Mesenchymal stem cell (in vitro differentiated cells and primary cell): Measurements from ENCODE around the gene CKAP2L.

Experiments
- DNase-seq: peaks from one replicate; pipeline ENCODE4 v3.0.0-alpha.2; 2013
- H2AFZ ChIP-seq: one replicate; pipeline ENCODE4 v1.6.1; 2013; ENCODE audit warnings: low read depth, mild to moderate bottlenecking, control low read depth, inconsistent platforms, low read length, moderate library complexity
- H2AK5ac ChIP-seq: 2 replicates; pipeline ENCODE4 v1.6.1; 2013; ENCODE audit warnings: low read length, moderate library complexity, mild to moderate bottlenecking, inconsistent platforms; ENCODE audit not compliant: severe bottlenecking
- H2BK120ac ChIP-seq: one replicate; pipeline ENCODE4 v1.6.1; 2013; ENCODE audit warnings: low read depth, mild to moderate bottlenecking, inconsistent platforms, low read length, moderate library complexity
- H2BK12ac ChIP-seq, 2 experiments: one replicate each; pipeline ENCODE4 v1.6.1; 2013; ENCODE audit warnings: inconsistent platforms in 2 of 2, low read length in 2 of 2, mild to moderate bottlenecking in 2 of 2, moderate library complexity in 2 of 2, control low read depth in 1 of 2
- H2BK15ac ChIP-seq: one replicate; pipeline ENCODE4 v1.6.1; 2013; ENCODE audit warnings: mild to moderate bottlenecking, low read depth, inconsistent platforms; ENCODE audit not compliant: poor library complexity, severe bottlenecking
- H2BK5ac ChIP-seq: 2 replicates; pipeline ENCODE4 v1.6.1; 2013; ENCODE audit warnings: low read depth, mild to moderate bottlenecking, low read length, control low read depth, inconsistent platforms; ENCODE audit not compliant: poor library complexity, severe bottlenecking
- H3K14ac ChIP-seq, 2 experiments: one replicate each; pipeline ENCODE4 v1.6.1; 2013; ENCODE audit warnings: inconsistent platforms in 2 of 2, low read length in 2 of 2, control low read depth in 1 of 2, mild to moderate bottlenecking in 1 of 2, moderate library complexity in 1 of 2
- H3K18ac ChIP-seq, 2 experiments: one replicate each; pipeline ENCODE4 v1.6.1; 2013; ENCODE audit warnings: inconsistent platforms in 2 of 2, low read length in 2 of 2, control low read depth in 1 of 2, low read depth in 1 of 2, mild to moderate bottlenecking in 1 of 2
- H3K23ac ChIP-seq, 2 experiments: one replicate each; pipeline ENCODE4 v1.6.1; 2013; ENCODE audit warnings: inconsistent platforms in 2 of 2, low read length in 2 of 2, mild to moderate bottlenecking in 2 of 2, moderate library complexity in 2 of 2, control low read depth in 1 of 2
- H3K27ac ChIP-seq: 2 replicates; pipeline ENCODE4 v1.5.1; 2013; ENCODE audit warnings: mild to moderate bottlenecking, moderate library complexity, low read length, control low read depth, inconsistent platforms; ENCODE audit not compliant: poor library complexity, severe bottlenecking
- H3K27me3 ChIP-seq, 2 experiments: 2 replicates each; pipeline versions ENCODE4 v1.6.1 to v1.7.0; 2013; ENCODE audit warnings: low read length in 2 of 2, mild to moderate bottlenecking in 2 of 2, moderate library complexity in 2 of 2, control low read depth in 1 of 2, inconsistent platforms in 1 of 2; ENCODE audit not compliant: control insufficient read depth in 1 of 2, insufficient read depth in 1 of 2
- H3K36me3 ChIP-seq, 2 experiments: 2 replicates each; pipeline versions ENCODE4 v1.6.1 to v1.7.0; 2013; ENCODE audit warnings: low read length in 2 of 2, control low read depth in 1 of 2, inconsistent platforms in 1 of 2, low read depth in 1 of 2, mild to moderate bottlenecking in 1 of 2; ENCODE audit not compliant: insufficient read depth in 2 of 2, control insufficient read depth in 1 of 2
- H3K4ac ChIP-seq, 2 experiments: one replicate each; pipeline ENCODE4 v1.6.1; 2013; ENCODE audit warnings: inconsistent platforms in 2 of 2, low read length in 2 of 2, mild to moderate bottlenecking in 2 of 2, moderate library complexity in 2 of 2, control low read depth in 1 of 2, low read depth in 1 of 2
- H3K4me1 ChIP-seq: 2 replicates; pipeline ENCODE4 v1.6.1; 2013; ENCODE audit warnings: low read depth, low read length, control low read depth; ENCODE audit not compliant: control insufficient read depth, insufficient read depth
- H3K4me2 ChIP-seq: 2 replicates; pipeline ENCODE4 v1.6.1; 2013; ENCODE audit warnings: low read length, mild to moderate bottlenecking, inconsistent platforms; ENCODE audit not compliant: poor library complexity, severe bottlenecking
- H3K4me3 ChIP-seq, 2 experiments: 2 replicates each; pipeline versions ENCODE4 v1.5.1 to v1.7.0; 2013; ENCODE audit warnings: low read length in 2 of 2, mild to moderate bottlenecking in 2 of 2, control low read depth in 1 of 2, low read depth in 1 of 2; ENCODE audit not compliant: insufficient read depth in 1 of 2
- H3K79me1 ChIP-seq: replicated peaks from 2 replicates; pipeline ENCODE4 v1.6.1; 2013; ENCODE audit warnings: mild to moderate bottlenecking, control low read depth, low read length, inconsistent platforms; ENCODE audit not compliant: poor library complexity, severe bottlenecking
- H3K9ac ChIP-seq: 2 replicates; pipeline ENCODE4 v1.7.0; 2013; ENCODE audit warnings: mild to moderate bottlenecking, low read length, moderate library complexity
- H3K9me3 ChIP-seq: 2 replicates; pipeline ENCODE4 v1.7.0; 2013; ENCODE audit warnings: mild to moderate bottlenecking, low read length; ENCODE audit not compliant: control insufficient read depth
- H4K8ac ChIP-seq: one replicate; pipeline ENCODE4 v1.6.1; 2013; ENCODE audit warnings: inconsistent platforms, mild to moderate bottlenecking, low read length, moderate library complexity
- H4K91ac ChIP-seq: one replicate; pipeline ENCODE4 v1.6.1; 2013; ENCODE audit warnings: mild to moderate bottlenecking, low read length, inconsistent platforms
- WGBS: methylation state at CpG from one replicate; pipeline ENCODE4 v1.1.7; 2013; ENCODE audit warnings: mixed read lengths; 5-methylcytosine and 5-hydroxymethylcytosine counted together

Gene CKAP2L

GRCh38 chr2:112768432-112768831 lies 4.0 kb upstream of the CKAP2L start:
- H2BK12ac ChIP-seq = no peak overlapping the region
- no peak overlapping the region for H3K4ac ChIP-seq
- peaks cover 7% of the 10 kb centered on the region for H3K79me1 ChIP-seq
- H3K9ac ChIP-seq = no peak overlapping the region
- H2BK120ac ChIP-seq = no peak overlapping the region
- H3K14ac ChIP-seq = no peak overlapping the region
- no peak overlapping the region for H2BK15ac ChIP-seq
- H3K9me3 ChIP-seq = no peaks in the 10 kb centered on the region
- WGBS = 100% methylated on average over 1 of the region's 1 CpG
- peak overlapping the region in 1 of 2 experiments; percentile 52 for H3K4me3 ChIP-seq
- H3K18ac ChIP-seq = no peak overlapping the region
- no peak overlapping the region for H4K91ac ChIP-seq
- H3K4me2 ChIP-seq = no peak overlapping the region
- H3K27me3 ChIP-seq = no peaks in the 10 kb centered on the region
- H3K23ac ChIP-seq = no peak overlapping the region
- peak; percentile 82 for DNase-seq
- H2AK5ac ChIP-seq = no peak overlapping the region
- H3K27ac ChIP-seq = no peak overlapping the region
- H3K4me1 ChIP-seq = no peaks in the 10 kb centered on the region
- H2AFZ ChIP-seq = no peak overlapping the region
- H3K36me3 ChIP-seq = no peaks in the 10 kb centered on the region
- H2BK5ac ChIP-seq = no peak overlapping the region
- H4K8ac ChIP-seq = no peak overlapping the region

- 74% methylated on average over 3 of the region's 6 CpGs for WGBS
- H3K4ac ChIP-seq = no peak overlapping the region
- no peak overlapping the region for H2AK5ac ChIP-seq
- no peak overlapping the region for H2BK15ac ChIP-seq
- no peak overlapping the region for H3K27ac ChIP-seq
- H3K23ac ChIP-seq = no peak overlapping the region
- peak overlapping the region; percentile 30 for H3K9ac ChIP-seq
- DNase-seq = peak; percentile 56
- H2BK12ac ChIP-seq = no peak overlapping the region
- H3K4me2 ChIP-seq = no peak overlapping the region
- H3K79me1 ChIP-seq = peaks cover 10% of the 10 kb centered on the region
- peak overlapping the region in 1 of 2 experiments; percentile 52 for H3K4me3 ChIP-seq
- no peaks in the 10 kb centered on the region for H3K27me3 ChIP-seq
- H3K9me3 ChIP-seq = no peaks in the 10 kb centered on the region
- H4K8ac ChIP-seq = no peak overlapping the region
- no peak overlapping the region for H3K18ac ChIP-seq
- H2BK120ac ChIP-seq = no peak overlapping the region
- no peak overlapping the region for H4K91ac ChIP-seq
- no peaks in the 10 kb centered on the region for H3K4me1 ChIP-seq
- H2AFZ ChIP-seq = no peak overlapping the region
- no peak overlapping the region for H3K14ac ChIP-seq
- no peak overlapping the region for H2BK5ac ChIP-seq
- no peaks in the 10 kb centered on the region for H3K36me3 ChIP-seq
These were observed 3.4 kb upstream of the CKAP2L start for GRCh38 chr2:112767693-112768330.

GRCh38 chr2:112765251-112765650 lies 842 bp upstream of the CKAP2L start:
- Histone ChIP-seq H2AFZ (peak overlapping the region; percentile 49), H3K36me3 (no peaks in the 10 kb centered on the region), H3K79me1 (peaks cover 18% of the 10 kb centered on the region), H3K23ac (no peak overlapping the region), H3K27me3 (no peaks in the 10 kb centered on the region), H3K4me2 (peak overlapping the region; percentile 32), H3K27ac (no peak overlapping the region), H2BK5ac (no peak overlapping the region), H2BK12ac (peak overlapping the region in 1 of 2 experiments; percentile 87), H3K9ac (peak overlapping the region; percentile 80), H4K8ac (no peak overlapping the region), H2BK15ac (no peak overlapping the region), H3K4me1 (peaks cover 1% of the 10 kb centered on the region), H3K18ac (no peak overlapping the region), H4K91ac (no peak overlapping the region), H2AK5ac (no peak overlapping the region), H3K14ac (no peak overlapping the region), H3K4me3 (peak overlapping the region in 1 of 2 experiments; percentile 95), H2BK120ac (no peak overlapping the region), H3K4ac (no peak overlapping the region), H3K9me3 (no peaks in the 10 kb centered on the region)
- 82% methylated on average over 3 of the region's 4 CpGs for WGBS
- no peak for DNase-seq

GRCh38 chr2:112762276-112762675 lies 2.1 kb downstream of the CKAP2L start:
- Histone ChIP-seq H3K9me3 (no peaks in the 10 kb centered on the region), H3K9ac (no peak overlapping the region), H3K18ac (no peak overlapping the region), H3K23ac (no peak overlapping the region), H2AK5ac (no peak overlapping the region), H3K36me3 (no peaks in the 10 kb centered on the region), H2BK15ac (no peak overlapping the region), H2AFZ (no peak overlapping the region), H3K27me3 (no peaks in the 10 kb centered on the region), H4K91ac (no peak overlapping the region), H3K4me1 (peaks cover 1% of the 10 kb centered on the region), H3K14ac (no peak overlapping the region), H2BK5ac (no peak overlapping the region), H3K79me1 (peaks cover 25% of the 10 kb centered on the region), H4K8ac (no peak overlapping the region), H3K27ac (no peak overlapping the region), H2BK120ac (no peak overlapping the region), H2BK12ac (no peak overlapping the region), H3K4me2 (no peak overlapping the region), H3K4ac (no peak overlapping the region), H3K4me3 (no peak overlapping the region)
- DNase-seq = no peak
- WGBS = 95% methylated on average over 4 of the region's 4 CpGs
